Hepatocyte (in vitro differentiated cells): ENCODE data around the gene MED20. TPM values are rescaled to one million over a fixed set of nuclear protein-coding genes. Genes with fewer than 3 reads are reported as not detected.

ENCODE experiments used
- DNase-seq: peaks from one replicate; pipeline ENCODE4 v3.0.0-alpha.2; 2016; ENCODE audit warnings: low spot score
- H2AFZ ChIP-seq: fragments of 200-600 bp; sonication (generic); 2 replicates; pipeline ENCODE4 v1.6.0; 2016; ENCODE audit warnings: antibody characterized with exemption, mild to moderate bottlenecking
- H3K27ac ChIP-seq: fragments of 200-600 bp; sonication (generic); 2 replicates; pipeline ENCODE4 v1.5.1; 2016; ENCODE audit warnings: mild to moderate bottlenecking
- H3K27me3 ChIP-seq: fragments of 200-600 bp; sonication (generic); 2 replicates; pipeline ENCODE4 v1.6.1; 2016
- H3K36me3 ChIP-seq: fragments of 200-600 bp; sonication (generic); replicated peaks from 2 replicates; pipeline ENCODE4 v1.5.1; 2016; ENCODE audit warnings: low read depth; ENCODE audit not compliant: insufficient read depth
- H3K4me1 ChIP-seq: fragments of 200-600 bp; sonication (generic); 2 replicates; pipeline ENCODE4 v1.5.1; 2016; ENCODE audit warnings: mild to moderate bottlenecking, moderate library complexity; ENCODE audit not compliant: insufficient read depth
- H3K4me2 ChIP-seq: fragments of 200-600 bp; sonication (generic); 2 replicates; pipeline ENCODE4 v1.6.0; 2016
- H3K4me3 ChIP-seq: fragments of 200-600 bp; sonication (generic); 2 replicates; pipeline ENCODE4 v1.5.1; 2016; ENCODE audit warnings: mild to moderate bottlenecking
- H3K79me2 ChIP-seq: fragments of 200-600 bp; sonication (generic); 2 replicates; pipeline ENCODE4 v1.6.0; 2017; ENCODE audit warnings: mild to moderate bottlenecking
- H3K9me2 ChIP-seq: fragments of 200-600 bp; sonication (generic); replicated peaks from 2 replicates; pipeline ENCODE4 v1.6.0; 2017; ENCODE audit warnings: mild to moderate bottlenecking; ENCODE audit not compliant: insufficient read depth
- H3K9me3 ChIP-seq: fragments of 200-600 bp; sonication (generic); 2 replicates; pipeline ENCODE4 v1.5.1; 2016; ENCODE audit warnings: low read depth, mild to moderate bottlenecking
- H4K20me1 ChIP-seq: fragments of 200-600 bp; sonication (generic); 2 replicates; pipeline ENCODE4 v1.6.0; 2016; ENCODE audit warnings: mild to moderate bottlenecking; ENCODE audit not compliant: insufficient read depth, poor library complexity, severe bottlenecking
- CTCF ChIP-seq: fragments of 200-600 bp; sonication (generic); IDR thresholded peaks from 2 replicates; pipeline ENCODE4 v1.5.1; 2016; ENCODE audit warnings: antibody characterized with exemption, mild to moderate bottlenecking; ENCODE audit not compliant: poor library complexity
- EZH2 ChIP-seq: fragments of 200-600 bp; sonication (generic); IDR thresholded peaks from 2 replicates; pipeline ENCODE4 v1.6.1; 2016; ENCODE audit warnings: antibody characterized with exemption, mild to moderate bottlenecking, borderline replicate concordance
- EZH2phosphoT487 ChIP-seq: fragments of 200-600 bp; sonication (generic); IDR thresholded peaks from one replicate; pipeline ENCODE4 v1.6.1; 2018; ENCODE audit warnings: antibody characterized with exemption, mild to moderate bottlenecking, low read depth, moderate library complexity; ENCODE audit not compliant: unreplicated experiment, severe bottlenecking
- WGBS: methylation state at CpG from one replicate; pipeline ENCODE4 v1.1.6; 2016; ENCODE audit warnings: low lambda C conversion rate; ENCODE audit errors: missing lambda C conversion rate; 5-methylcytosine and 5-hydroxymethylcytosine counted together
- polyA plus RNA-seq: library from polyadenylated mRNA; unstranded; fragments of >200 nt; fragmentation: Nextera tagmentation; extraction: Ambion mirVana; gene quantifications from 2 replicates; pipeline ENCODE4 v1.2.1, GENCODE V29; 2016
- total RNA-seq: library from RNA; depleted of rRNA; stranded (reverse); fragments of >200 nt; gene quantifications from 2 replicates; pipeline ENCODE4 v1.2.3, GENCODE V29; 2014

Gene MED20
- total and polyA plus RNA-seq, 2 experiments from 2014 or later = 18.1 to 19.8 TPM

- 97% methylated on average over 15 of the region's 15 CpGs for WGBS
- no peak overlapping the region for H3K27ac ChIP-seq
- TF ChIP-seq EZH2 (no peak), EZH2phosphoT487 (no peak), CTCF (no peak)
- DNase-seq = no peak
- peaks cover 5% of the 10 kb centered on the region for H4K20me1 ChIP-seq
- no peaks in the 10 kb centered on the region for H3K9me2 ChIP-seq
- no peaks in the 10 kb centered on the region for H3K27me3 ChIP-seq
- no peak overlapping the region for H2AFZ ChIP-seq
- H3K4me3 ChIP-seq = no peak overlapping the region
- peaks cover 10% of the 10 kb centered on the region for H3K79me2 ChIP-seq
- no peak overlapping the region for H3K4me2 ChIP-seq
- no peaks in the 10 kb centered on the region for H3K9me3 ChIP-seq
- no peaks in the 10 kb centered on the region for H3K4me1 ChIP-seq
- no peaks in the 10 kb centered on the region for H3K36me3 ChIP-seq
These were observed 11.4 kb upstream of the MED20 start for GRCh38 chr6:41932378-41932777.

- Histone ChIP-seq H3K9me2 (no peaks in the 10 kb centered on the region), H3K9me3 (no peaks in the 10 kb centered on the region), H3K27me3 (no peaks in the 10 kb centered on the region), H3K4me1 (no peaks in the 10 kb centered on the region), H3K36me3 (no peaks in the 10 kb centered on the region), H3K79me2 (peaks cover 8% of the 10 kb centered on the region), H2AFZ (no peak overlapping the region), H4K20me1 (peaks cover 5% of the 10 kb centered on the region), H3K4me2 (no peak overlapping the region), H3K27ac (no peak overlapping the region), H3K4me3 (no peak overlapping the region)
- no peak for TF ChIP-seq EZH2
- no peak for TF ChIP-seq EZH2phosphoT487
- no peak for TF ChIP-seq CTCF
- 88% methylated on average over 2 of the region's 2 CpGs for whole genome bisulfite sequencing
- DNase-seq = no peak
These were observed 10.9 kb upstream of the MED20 start for GRCh38 chr6:41931792-41932191.

GRCh38 chr6:41929924-41930323 is 9.0 kb upstream of the MED20 start:
- no peak for DNase-seq
- no peak overlapping the region for H2AFZ ChIP-seq
- no peaks in the 10 kb centered on the region for H3K9me2 ChIP-seq
- peaks cover 24% of the 10 kb centered on the region for H3K79me2 ChIP-seq
- no peaks in the 10 kb centered on the region for H3K9me3 ChIP-seq
- H3K27me3 ChIP-seq = no peaks in the 10 kb centered on the region
- H3K4me2 ChIP-seq = no peak overlapping the region
- H3K27ac ChIP-seq = no peak overlapping the region
- no peak overlapping the region for H3K4me3 ChIP-seq
- TF ChIP-seq EZH2 (no peak), CTCF (no peak), EZH2phosphoT487 (no peak)
- H3K36me3 ChIP-seq = no peaks in the 10 kb centered on the region
- WGBS = 98% methylated on average over 6 of the region's 6 CpGs
- no peaks in the 10 kb centered on the region for H4K20me1 ChIP-seq
- H3K4me1 ChIP-seq = no peaks in the 10 kb centered on the region

- Histone ChIP-seq H3K9me2 (no peaks in the 10 kb centered on the region), H3K27ac (no peak overlapping the region), H4K20me1 (no peaks in the 10 kb centered on the region), H3K27me3 (no peaks in the 10 kb centered on the region), H3K9me3 (no peaks in the 10 kb centered on the region), H3K4me2 (no peak overlapping the region), H3K4me1 (peaks cover 8% of the 10 kb centered on the region), H3K79me2 (peaks cover 50% of the 10 kb centered on the region), H3K36me3 (no peaks in the 10 kb centered on the region), H2AFZ (no peak overlapping the region), H3K4me3 (no peak overlapping the region)
- DNase-seq = no peak
- no peak for TF ChIP-seq CTCF
- TF ChIP-seq EZH2 = no peak
- no peak for TF ChIP-seq EZH2phosphoT487
- 93% methylated on average over 6 of the region's 6 CpGs for WGBS
These were observed 6.3 kb upstream of the MED20 start for GRCh38 chr6:41927253-41927652.
